ENCODE data around the gene MGMT. TPM values are rescaled to one million over a fixed set of nuclear protein-coding genes. Genes with fewer than 3 reads are reported as not detected.

The MGMT gene
- total and polyA plus RNA-seq, 2 donors (not counting 1 experiment from before 2014, with no cell fraction given) = 1.9 to 29.1 TPM

- no peaks in the 10 kb centered on the region for H3K4me1 ChIP-seq (ENCODE audit: control insufficient read depth, extremely low read depth, insufficient read depth, low read length)
- no peak overlapping the region for H3K27ac ChIP-seq (ENCODE audit: insufficient read depth, low read length)
- H3K27me3 ChIP-seq (ENCODE audit: control insufficient read depth, insufficient read depth, low read length) = no peaks in the 10 kb centered on the region
- no peak overlapping the region for H3K9ac ChIP-seq (ENCODE audit: insufficient read depth, low read length)
- no peak for DNase-seq (ENCODE audit: low read depth in 2 of 2)
- no peaks in the 10 kb centered on the region for H3K36me3 ChIP-seq (ENCODE audit: control insufficient read depth, insufficient read depth, low read length)
- no peak for TF ChIP-seq EZH2 (IDR thresholded peaks at IDR 0.05; ENCODE audit: low read length, missing control alignments)
- TF ChIP-seq CTCF (conservative IDR thresholded peaks at IDR 0.05 in 1 of 2, IDR thresholded peaks at IDR 0.05 in 1 of 2; ENCODE audit: low read depth in 1 of 2, low read length in 2 of 2) = no peak
- H3K4me2 ChIP-seq (ENCODE audit: extremely low read depth, insufficient read depth, low read length) = no peak overlapping the region
- no peak overlapping the region for H3K4me3 ChIP-seq (replicated peaks in 1 of 4; ENCODE audit: control extremely low read depth in 1 of 4, insufficient read depth in 1 of 4, low read depth in 3 of 4, low read length in 4 of 4)
- H3K79me2 ChIP-seq (ENCODE audit: control insufficient read depth, insufficient read depth, low read length) = no peaks in the 10 kb centered on the region
- H2AFZ ChIP-seq (ENCODE audit: low read length) = no peak overlapping the region
- no peaks in the 10 kb centered on the region for H3K9me3 ChIP-seq (ENCODE audit: control insufficient read depth, insufficient read depth, low read depth, low read length)
- no peaks in the 10 kb centered on the region for H4K20me1 ChIP-seq (ENCODE audit: control insufficient read depth, extremely low read depth, insufficient read depth, low read length)
These were observed 298.9 kb downstream of the MGMT start for GRCh38 chr10:129765664-129766550.

GRCh38 chr10:129766611-129767550 lies 299.8 kb downstream of the MGMT start:
- H2AFZ ChIP-seq (ENCODE audit: low read length) = no peak overlapping the region
- H3K27me3 ChIP-seq (ENCODE audit: control insufficient read depth, insufficient read depth, low read length) = no peaks in the 10 kb centered on the region
- TF ChIP-seq CTCF (conservative IDR thresholded peaks at IDR 0.05 in 1 of 2, IDR thresholded peaks at IDR 0.05 in 1 of 2; ENCODE audit: low read depth in 1 of 2, low read length in 2 of 2) = no peak
- no peak for TF ChIP-seq EZH2 (IDR thresholded peaks at IDR 0.05; ENCODE audit: low read length, missing control alignments)
- H3K9ac ChIP-seq (ENCODE audit: insufficient read depth, low read length) = no peak overlapping the region
- H3K9me3 ChIP-seq (ENCODE audit: control insufficient read depth, insufficient read depth, low read depth, low read length) = no peaks in the 10 kb centered on the region
- H3K4me2 ChIP-seq (ENCODE audit: extremely low read depth, insufficient read depth, low read length) = no peak overlapping the region
- no peak overlapping the region for H3K4me3 ChIP-seq (replicated peaks in 1 of 4; ENCODE audit: control extremely low read depth in 1 of 4, insufficient read depth in 1 of 4, low read depth in 3 of 4, low read length in 4 of 4)
- H3K4me1 ChIP-seq (ENCODE audit: control insufficient read depth, extremely low read depth, insufficient read depth, low read length) = no peaks in the 10 kb centered on the region
- H4K20me1 ChIP-seq (ENCODE audit: control insufficient read depth, extremely low read depth, insufficient read depth, low read length) = no peaks in the 10 kb centered on the region
- DNase-seq (ENCODE audit: low read depth in 2 of 2) = no peak
- H3K27ac ChIP-seq (ENCODE audit: insufficient read depth, low read length) = no peak overlapping the region
- no peaks in the 10 kb centered on the region for H3K36me3 ChIP-seq (ENCODE audit: control insufficient read depth, insufficient read depth, low read length)
- no peaks in the 10 kb centered on the region for H3K79me2 ChIP-seq (ENCODE audit: control insufficient read depth, insufficient read depth, low read length)

GRCh38 chr10:129767751-129768150 lies 300.7 kb downstream of the MGMT start:
- Histone ChIP-seq H3K4me3 (replicated peaks in 1 of 4; ENCODE audit: control extremely low read depth in 1 of 4, insufficient read depth in 1 of 4, low read depth in 3 of 4, low read length in 4 of 4) (no peak overlapping the region), H3K27ac (ENCODE audit: insufficient read depth, low read length) (no peak overlapping the region), H2AFZ (ENCODE audit: low read length) (no peak overlapping the region), H3K4me1 (ENCODE audit: control insufficient read depth, extremely low read depth, insufficient read depth, low read length) (no peaks in the 10 kb centered on the region), H3K27me3 (ENCODE audit: control insufficient read depth, insufficient read depth, low read length) (no peaks in the 10 kb centered on the region), H3K4me2 (ENCODE audit: extremely low read depth, insufficient read depth, low read length) (no peak overlapping the region), H3K79me2 (ENCODE audit: control insufficient read depth, insufficient read depth, low read length) (no peaks in the 10 kb centered on the region), H3K9me3 (ENCODE audit: control insufficient read depth, insufficient read depth, low read depth, low read length) (no peaks in the 10 kb centered on the region), H3K36me3 (ENCODE audit: control insufficient read depth, insufficient read depth, low read length) (no peaks in the 10 kb centered on the region), H4K20me1 (ENCODE audit: control insufficient read depth, extremely low read depth, insufficient read depth, low read length) (no peaks in the 10 kb centered on the region), H3K9ac (ENCODE audit: insufficient read depth, low read length) (no peak overlapping the region)
- TF ChIP-seq EZH2 (IDR thresholded peaks at IDR 0.05; ENCODE audit: low read length, missing control alignments) (no peak), CTCF (conservative IDR thresholded peaks at IDR 0.05 in 1 of 2, IDR thresholded peaks at IDR 0.05 in 1 of 2; ENCODE audit: low read depth in 1 of 2, low read length in 2 of 2) (no peak)
- DNase-seq (ENCODE audit: low read depth in 2 of 2) = no peak

Measured in fibroblast of lung (primary cell).